ENCODE measurements around the gene NTN5. TPM values are rescaled to one million over a fixed set of nuclear protein-coding genes. Genes with fewer than 3 reads are reported as not detected.

NTN5 gene
- total and polyA plus RNA-seq, 9 of the 15 experiments (the other 6 are each of a cell fraction or from before 2014, with no cell fraction given), result not detected

DNA sequence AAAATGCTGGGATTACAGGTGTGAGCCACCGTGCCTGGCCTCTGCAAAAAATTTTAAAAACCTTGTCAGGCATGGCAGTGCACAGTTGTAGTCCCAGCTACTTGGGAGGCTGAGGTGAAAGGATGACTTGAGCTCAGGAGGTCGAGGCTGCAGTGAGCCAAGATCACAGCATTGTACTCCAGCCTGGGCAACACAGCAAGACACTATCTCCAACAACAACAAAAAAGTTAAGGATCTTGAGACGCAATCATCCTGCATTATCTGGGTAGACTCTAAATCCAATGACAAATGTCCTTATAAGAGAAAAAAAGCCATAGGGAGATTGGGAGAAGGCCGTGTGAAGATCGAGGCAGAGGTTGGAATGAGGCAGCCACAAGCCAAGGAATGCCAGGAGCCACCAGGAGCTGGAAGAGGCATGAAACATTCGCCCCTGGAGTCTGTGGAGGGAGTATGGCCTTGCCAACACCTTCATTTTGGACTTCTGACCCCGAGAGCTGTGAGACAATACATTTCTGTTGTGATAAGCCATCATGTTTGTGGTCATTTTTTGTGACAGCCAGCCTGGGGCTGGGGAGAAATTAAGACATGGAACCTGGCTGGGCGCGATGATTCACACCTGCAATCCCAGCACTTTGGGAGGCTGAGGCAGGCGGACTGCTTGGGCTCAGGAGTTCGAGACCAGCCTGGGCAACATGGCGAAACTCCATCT lies 21.7 kb downstream of the NTN5 start (continued):
- no peak for TF ChIP-seq ARID1B (IDR thresholded peaks at IDR 0.05)
- no peak for TF ChIP-seq TFAP4 (CRISPR knock-in tag; IDR thresholded peaks at IDR 0.05; ENCODE audit: borderline replicate concordance)
- no peak for TF ChIP-seq ZNF586 (CRISPR knock-in tag; conservative IDR thresholded peaks at IDR 0.05)
- TF ChIP-seq RFX5 (IDR thresholded peaks at IDR 0.05; ENCODE audit: low read depth, low read length), result no peak
- peak; percentile 23; the same call in 1 of the 2 replicates for TF ChIP-seq ZFX (CRISPR knock-in tag; IDR thresholded peaks at IDR 0.05)
- TF ChIP-seq MTA3 (IDR thresholded peaks at IDR 0.05; ENCODE audit: borderline replicate concordance), result no peak
- TF ChIP-seq KDM1A (IDR thresholded peaks at IDR 0.05), result 0 out of 4 replicates have a peak, but pooled peaks of 1 of the 2 experiments have one; percentile 43
- no peak for TF ChIP-seq PTRF (tag; IDR thresholded peaks at IDR 0.05)
- TF ChIP-seq, protein P1, sequence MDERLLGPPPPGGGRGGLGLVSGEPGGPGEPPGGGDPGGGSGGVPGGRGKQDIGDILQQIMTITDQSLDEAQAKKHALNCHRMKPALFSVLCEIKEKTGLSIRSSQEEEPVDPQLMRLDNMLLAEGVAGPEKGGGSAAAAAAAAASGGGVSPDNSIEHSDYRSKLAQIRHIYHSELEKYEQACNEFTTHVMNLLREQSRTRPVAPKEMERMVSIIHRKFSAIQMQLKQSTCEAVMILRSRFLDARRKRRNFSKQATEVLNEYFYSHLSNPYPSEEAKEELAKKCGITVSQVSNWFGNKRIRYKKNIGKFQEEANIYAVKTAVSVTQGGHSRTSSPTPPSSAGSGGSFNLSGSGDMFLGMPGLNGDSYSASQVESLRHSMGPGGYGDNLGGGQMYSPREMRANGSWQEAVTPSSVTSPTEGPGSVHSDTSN (CRISPR knock-in tag; IDR thresholded peaks at IDR 0.05; ENCODE audit: low read depth), result no peak
- TF ChIP-seq, protein P1 (tag; conservative IDR thresholded peaks at IDR 0.05; ENCODE audit: low read depth), result no peak
- no peak for TF ChIP-seq ZNF197 (CRISPR knock-in tag; IDR thresholded peaks at IDR 0.05; ENCODE audit: low read depth)
- TF ChIP-seq XRCC4 (IDR thresholded peaks at IDR 0.05; ENCODE audit: extremely low read depth, insufficient read depth, insufficient read length), result no peak
- no peak for TF ChIP-seq TSC22D4 (tag; IDR thresholded peaks at IDR 0.05)
- TF ChIP-seq SOX6 (IDR thresholded peaks at IDR 0.05), result peak; percentile 39; the same call in 1 of the 2 replicates
- TF ChIP-seq, protein P2, sequence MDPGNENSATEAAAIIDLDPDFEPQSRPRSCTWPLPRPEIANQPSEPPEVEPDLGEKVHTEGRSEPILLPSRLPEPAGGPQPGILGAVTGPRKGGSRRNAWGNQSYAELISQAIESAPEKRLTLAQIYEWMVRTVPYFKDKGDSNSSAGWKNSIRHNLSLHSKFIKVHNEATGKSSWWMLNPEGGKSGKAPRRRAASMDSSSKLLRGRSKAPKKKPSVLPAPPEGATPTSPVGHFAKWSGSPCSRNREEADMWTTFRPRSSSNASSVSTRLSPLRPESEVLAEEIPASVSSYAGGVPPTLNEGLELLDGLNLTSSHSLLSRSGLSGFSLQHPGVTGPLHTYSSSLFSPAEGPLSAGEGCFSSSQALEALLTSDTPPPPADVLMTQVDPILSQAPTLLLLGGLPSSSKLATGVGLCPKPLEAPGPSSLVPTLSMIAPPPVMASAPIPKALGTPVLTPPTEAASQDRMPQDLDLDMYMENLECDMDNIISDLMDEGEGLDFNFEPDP (CRISPR knock-in tag; IDR thresholded peaks at IDR 0.05), result no peak
- no peak for TF ChIP-seq HEY1 (CRISPR knock-in tag; IDR thresholded peaks at IDR 0.05; ENCODE audit: borderline replicate concordance)
- TF ChIP-seq GATA2 (CRISPR knock-in tag; IDR thresholded peaks at IDR 0.05), result no peak
- no peak for TF ChIP-seq CBX8 (IDR thresholded peaks at IDR 0.05; ENCODE audit: borderline replicate concordance, extremely low read depth, low read depth, low read length, poor library complexity, severe bottlenecking)
- no peak for TF ChIP-seq IFI16 (CRISPR knock-in tag; IDR thresholded peaks at IDR 0.05)
- TF ChIP-seq MYC (IDR thresholded peaks at IDR 0.05; ENCODE audit: low read depth, low read length), result no peak
- TF ChIP-seq MYC (CRISPR knock-in tag; IDR thresholded peaks at IDR 0.05; ENCODE audit: borderline replicate concordance, low read depth), result no peak
- no peak for TF ChIP-seq ATF1 (CRISPR knock-in tag; IDR thresholded peaks at IDR 0.05)
- no peak for TF ChIP-seq ATF1 (tag; IDR thresholded peaks at IDR 0.05)
